Measurements from ENCODE around the gene DEPDC1B.

DNA sequence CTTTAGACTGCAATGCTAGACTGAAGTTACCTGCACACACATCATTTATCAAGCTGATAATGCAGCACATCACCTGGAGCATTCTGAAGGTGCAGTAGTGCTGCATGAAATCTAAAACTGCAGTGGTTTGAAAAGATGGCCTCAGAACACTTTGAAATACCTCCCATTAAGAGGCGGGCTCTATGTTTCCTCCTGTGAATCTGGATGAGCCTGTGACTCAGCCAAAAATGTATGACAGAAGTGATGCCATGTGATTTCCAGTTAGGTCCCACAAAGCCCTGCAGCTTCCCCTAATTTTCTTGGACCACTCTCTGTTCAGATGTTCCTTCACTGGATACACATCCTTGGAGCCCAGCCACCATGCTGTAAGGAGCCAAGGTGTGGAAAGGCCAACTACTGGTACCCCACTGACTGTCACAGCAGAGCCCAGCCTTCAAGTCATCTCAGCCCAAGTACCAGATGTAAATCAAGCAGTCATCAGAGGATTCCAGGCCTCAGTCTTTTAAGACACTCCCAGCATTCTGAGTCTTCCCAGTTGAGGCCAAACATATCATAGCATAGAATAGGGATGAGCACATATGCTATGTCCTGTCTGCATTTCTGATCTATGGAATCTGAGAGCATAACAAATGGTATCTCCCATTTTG is 27.2 kb upstream of the DEPDC1B start:
- no peak for TF ChIP-seq POLR2A (IDR thresholded peaks at IDR 0.05)
- TF ChIP-seq, protein P1, sequence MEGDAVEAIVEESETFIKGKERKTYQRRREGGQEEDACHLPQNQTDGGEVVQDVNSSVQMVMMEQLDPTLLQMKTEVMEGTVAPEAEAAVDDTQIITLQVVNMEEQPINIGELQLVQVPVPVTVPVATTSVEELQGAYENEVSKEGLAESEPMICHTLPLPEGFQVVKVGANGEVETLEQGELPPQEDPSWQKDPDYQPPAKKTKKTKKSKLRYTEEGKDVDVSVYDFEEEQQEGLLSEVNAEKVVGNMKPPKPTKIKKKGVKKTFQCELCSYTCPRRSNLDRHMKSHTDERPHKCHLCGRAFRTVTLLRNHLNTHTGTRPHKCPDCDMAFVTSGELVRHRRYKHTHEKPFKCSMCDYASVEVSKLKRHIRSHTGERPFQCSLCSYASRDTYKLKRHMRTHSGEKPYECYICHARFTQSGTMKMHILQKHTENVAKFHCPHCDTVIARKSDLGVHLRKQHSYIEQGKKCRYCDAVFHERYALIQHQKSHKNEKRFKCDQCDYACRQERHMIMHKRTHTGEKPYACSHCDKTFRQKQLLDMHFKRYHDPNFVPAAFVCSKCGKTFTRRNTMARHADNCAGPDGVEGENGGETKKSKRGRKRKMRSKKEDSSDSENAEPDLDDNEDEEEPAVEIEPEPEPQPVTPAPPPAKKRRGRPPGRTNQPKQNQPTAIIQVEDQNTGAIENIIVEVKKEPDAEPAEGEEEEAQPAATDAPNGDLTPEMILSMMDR (IDR thresholded peaks at IDR 0.05): no peak
